H9 (cell line): ENCODE results near the gene FAM170B. TPM values are rescaled to one million over a fixed set of nuclear protein-coding genes. Genes with fewer than 3 reads are reported as not detected.

Experiments
- DNase-seq: peaks from one replicate; pipeline ENCODE4 v3.0.0-alpha.2; 2017
- H2AFZ ChIP-seq: one replicate; pipeline ENCODE4 v1.6.1; 2013; ENCODE audit warnings: mild to moderate bottlenecking, low read length, control low read depth, moderate library complexity
- H2AK5ac ChIP-seq: 2 replicates; pipeline ENCODE4 v1.6.1; 2013; ENCODE audit warnings: low read length, control low read depth, mixed read lengths; ENCODE audit not compliant: insufficient read length
- H2BK120ac ChIP-seq: one replicate; pipeline ENCODE4 v1.6.1; 2013; ENCODE audit warnings: low read depth, mild to moderate bottlenecking, low read length, control low read depth, inconsistent platforms; ENCODE audit not compliant: poor library complexity, severe bottlenecking
- H2BK12ac ChIP-seq: 2 replicates; pipeline ENCODE4 v1.6.1; 2013; ENCODE audit warnings: low read length, control low read depth, mixed read lengths, low read depth; ENCODE audit not compliant: insufficient read length
- H2BK15ac ChIP-seq: 2 replicates; pipeline ENCODE4 v1.6.1; 2013; ENCODE audit warnings: low read depth, low read length, control low read depth
- H2BK20ac ChIP-seq: one replicate; pipeline ENCODE4 v1.6.1; 2013; ENCODE audit warnings: low read depth, mild to moderate bottlenecking, low read length, control low read depth, inconsistent platforms; ENCODE audit not compliant: poor library complexity, severe bottlenecking
- H2BK5ac ChIP-seq: 2 replicates; pipeline ENCODE4 v1.6.1; 2013; ENCODE audit warnings: low read length, control low read depth, mixed read lengths; ENCODE audit not compliant: insufficient read length
- H3K14ac ChIP-seq: 2 replicates; pipeline ENCODE4 v1.6.1; 2013; ENCODE audit warnings: low read length, control low read depth; ENCODE audit not compliant: insufficient read depth
- H3K18ac ChIP-seq: 2 replicates; pipeline ENCODE4 v1.6.1; 2013; ENCODE audit warnings: low read depth, mild to moderate bottlenecking, mixed read lengths, low read length, control low read depth; ENCODE audit not compliant: insufficient read length
- H3K23ac ChIP-seq: 2 replicates; pipeline ENCODE4 v1.6.1; 2013; ENCODE audit warnings: low read length, control low read depth, mixed read lengths, low read depth; ENCODE audit not compliant: insufficient read length
- H3K23me2 ChIP-seq: 2 replicates; pipeline ENCODE4 v1.6.1; 2013; ENCODE audit warnings: low read depth, mild to moderate bottlenecking, mixed read lengths, low read length, control low read depth; ENCODE audit not compliant: insufficient read length, poor library complexity, severe bottlenecking
- H3K27ac ChIP-seq: 2 replicates; pipeline ENCODE4 v1.5.1; 2013; ENCODE audit warnings: low read length, control low read depth, mixed read lengths, low read depth; ENCODE audit not compliant: insufficient read length
- H3K27me3 ChIP-seq: 2 replicates; pipeline ENCODE4 v1.6.1; 2013; ENCODE audit warnings: low read length, control low read depth, inconsistent platforms; ENCODE audit not compliant: insufficient read depth
- H3K4ac ChIP-seq: 2 replicates; pipeline ENCODE4 v1.6.1; 2013; ENCODE audit warnings: low read depth, mild to moderate bottlenecking, control low read depth, inconsistent platforms, low read length, moderate library complexity
- H3K4me1 ChIP-seq: 2 replicates; pipeline ENCODE4 v1.6.1; 2013; ENCODE audit warnings: low read length, control low read depth, inconsistent platforms; ENCODE audit not compliant: insufficient read depth
- H3K4me2 ChIP-seq: 2 replicates; pipeline ENCODE4 v1.6.1; 2013; ENCODE audit warnings: low read length, control low read depth, mixed read lengths; ENCODE audit not compliant: insufficient read length, insufficient read depth
- H3K56ac ChIP-seq: 2 replicates; pipeline ENCODE4 v1.6.1; 2013; ENCODE audit warnings: low read depth, mild to moderate bottlenecking, mixed read lengths, low read length, control low read depth; ENCODE audit not compliant: insufficient read length
- H3K79me1 ChIP-seq: 2 replicates; pipeline ENCODE4 v1.6.1; 2013; ENCODE audit warnings: low read depth, mild to moderate bottlenecking, moderate library complexity, low read length, control low read depth, inconsistent platforms; ENCODE audit not compliant: insufficient read depth, poor library complexity, severe bottlenecking
- H3K79me2 ChIP-seq: 2 replicates; pipeline ENCODE4 v1.6.1; 2013; ENCODE audit warnings: low read length, control low read depth, inconsistent platforms; ENCODE audit not compliant: insufficient read depth
- H3K9ac ChIP-seq: 2 replicates; pipeline ENCODE4 v1.6.1; 2013; ENCODE audit warnings: low read length, control low read depth, mixed read lengths; ENCODE audit not compliant: insufficient read length; ENCODE audit errors: extremely low read depth
- H3K9me3 ChIP-seq: one replicate; pipeline ENCODE4 v1.6.1; 2013; ENCODE audit warnings: low read depth, low read length, inconsistent platforms; ENCODE audit not compliant: control insufficient read depth
- H3T11ph ChIP-seq: one replicate; pipeline ENCODE4 v1.6.1; 2013; ENCODE audit warnings: mild to moderate bottlenecking, low read length, control low read depth, inconsistent platforms
- H4K20me1 ChIP-seq: one replicate; pipeline ENCODE4 v1.6.1; 2013; ENCODE audit not compliant: control insufficient read depth, insufficient read length, insufficient read depth
- H4K5ac ChIP-seq: 2 replicates; pipeline ENCODE4 v1.6.1; 2013; ENCODE audit warnings: low read depth, mild to moderate bottlenecking, mixed read lengths, low read length, control low read depth; ENCODE audit not compliant: insufficient read length
- H4K8ac ChIP-seq: replicated peaks from 2 replicates; pipeline ENCODE4 v1.6.1; 2013; ENCODE audit warnings: low read length, control low read depth, mixed read lengths, low read depth; ENCODE audit not compliant: insufficient read length
- H4K91ac ChIP-seq: 2 replicates; pipeline ENCODE4 v1.6.1; 2013; ENCODE audit warnings: low read depth, mild to moderate bottlenecking, moderate library complexity, mixed read lengths, low read length, control low read depth; ENCODE audit not compliant: insufficient read length
- H3K27ac Mint-ChIP-seq, 3 experiments: 2 replicates in 2 of 3; 3 replicates in 1 of 3; pipeline ENCODE4 v1.8.0; 2020 to 2021; ENCODE audit warnings: mixed read lengths in 3 of 3, mild to moderate bottlenecking in 1 of 3, moderate library complexity in 1 of 3
- H3K27me3 Mint-ChIP-seq: 2 replicates; pipeline ENCODE4 v1.8.0; 2021; ENCODE audit warnings: low read depth, mild to moderate bottlenecking, moderate library complexity, mixed read lengths
- H3K36me3 Mint-ChIP-seq, 3 experiments: 2 replicates in 2 of 3; 3 replicates in 1 of 3; pipeline ENCODE4 v1.8.0; 2020 to 2021; ENCODE audit warnings: low read depth in 3 of 3, mixed read lengths in 3 of 3; ENCODE audit not compliant: insufficient read depth in 1 of 3
- H3K4me1 Mint-ChIP-seq, 2 experiments: 2 replicates each; pipeline ENCODE4 v1.8.0; 2020; ENCODE audit warnings: mixed read lengths in 2 of 2
- H3K4me3 Mint-ChIP-seq, 2 experiments: 2 replicates in 1 of 2; 3 replicates in 1 of 2; pipeline ENCODE4 v1.8.0; 2020 to 2021; ENCODE audit warnings: mild to moderate bottlenecking in 2 of 2, mixed read lengths in 2 of 2, moderate library complexity in 1 of 2
- H3K9me3 Mint-ChIP-seq, 2 experiments: 2 replicates in 1 of 2; 3 replicates in 1 of 2; pipeline ENCODE4 v1.8.0; 2020; ENCODE audit warnings: mild to moderate bottlenecking in 2 of 2, mixed read lengths in 2 of 2, moderate library complexity in 1 of 2
- CTCF ChIP-seq: fragments of 200-600 bp; sonication (generic); conservative IDR thresholded peaks from 3 replicates; pipeline ENCODE4 v1.8.0; 2021; ENCODE audit warnings: antibody characterized with exemption, mild to moderate bottlenecking
- WGBS: extraction: QIAGEN DNeasy Blood & Tissue Kit; methylation state at CpG from one replicate; pipeline ENCODE4 v1.1.7; 2013; ENCODE audit warnings: missing lambda C conversion rate, low lambda C conversion rate, mixed read lengths; ENCODE audit not compliant: insufficient read length; ENCODE audit errors: extremely low coverage; 5-methylcytosine and 5-hydroxymethylcytosine counted together
- total RNA-seq: library from RNA; stranded (reverse); gene quantifications from 2 replicates; pipeline ENCODE4 v1.2.1, GENCODE V29; 2021

FAM170B gene
- total RNA-seq, 1 experiment from 2014 or later, result not detected

GRCh38 chr10:49112098-49112497 is 21.7 kb downstream of the FAM170B start:
- Histone ChIP-seq H2BK20ac (no peak overlapping the region), H4K20me1 (no peaks in the 10 kb centered on the region), H3K56ac (no peak overlapping the region), H3K9me3 (no peaks in the 10 kb centered on the region), H3K4me2 (no peak overlapping the region), H3K79me2 (no peaks in the 10 kb centered on the region), H2BK15ac (no peak overlapping the region), H3K27me3 (no peaks in the 10 kb centered on the region; the same call in 1 of the 2 replicates), H2AK5ac (no peak overlapping the region), H3K9ac (no peak overlapping the region), H2BK120ac (no peak overlapping the region), H4K8ac (no peak overlapping the region), H3K18ac (no peak overlapping the region), H2BK12ac (no peak overlapping the region), H3K4ac (no peak overlapping the region), H3K23me2 (peaks cover 5% of the 10 kb centered on the region), H3K14ac (no peak overlapping the region), H4K5ac (no peak overlapping the region), H3K23ac (no peak overlapping the region), H3K79me1 (no peaks in the 10 kb centered on the region), H3K4me1 (no peaks in the 10 kb centered on the region), H3T11ph (no peak overlapping the region), H3K27ac (no peak overlapping the region), H2AFZ (no peak overlapping the region), H4K91ac (no peak overlapping the region), H2BK5ac (no peak overlapping the region)
- no peaks in the 10 kb centered on the region for H3K9me3 Mint-ChIP-seq
- no peak overlapping the region for H3K4me3 Mint-ChIP-seq
- no peaks in the 10 kb centered on the region for H3K36me3 Mint-ChIP-seq
- WGBS, result no CpG with 5 or more reads among the region's 3 CpGs
- H3K27me3 Mint-ChIP-seq, result peaks cover 27% of the 10 kb centered on the region
- DNase-seq, result no peak
- no peak overlapping the region; a peak in 1 of 7 replicates for H3K27ac Mint-ChIP-seq
- no peak for TF ChIP-seq CTCF
- H3K4me1 Mint-ChIP-seq, result peaks cover 9 to 10% of the 10 kb centered on the region in 2 experiments; a peak in 3 of 4 replicates
